ENCODE measurements around the gene DCAF4.

GRCh38 chr14:72913809-72914208 lies 12.5 kb upstream of the DCAF4 start:
- no peak for TF ChIP-seq CTCF (IDR thresholded peaks at IDR 0.05)
- TF ChIP-seq POLR2A (IDR thresholded peaks at IDR 0.05) = no peak
